Stomach (tissue), 19 donors: ENCODE results near the gene MAGED4. TPM values are rescaled to one million over a fixed set of nuclear protein-coding genes. Genes with fewer than 3 reads are reported as not detected.
"Not testable (repeated sequence)": the region's sequence is repeated elsewhere in the genome, so short reads cannot be mapped to it uniquely, and the experiment has no call there.

Experiments used
- DNase-seq, 2 donors: peaks; one replicate each; pipeline versions ENCODE4 v3.0.0 to v3.0.0-alpha.2; 2013 to 2019
- H3K27ac ChIP-seq, 5 donors: fragments of 200-600 bp in 4 of 5; sonication (generic) in 4 of 5; one replicate each; pipeline ENCODE4 v1.5.1; 2013 to 2019; ENCODE audit warnings: mild to moderate bottlenecking in 1 of 5, moderate library complexity in 1 of 5
- H3K27me3 ChIP-seq, 3 donors: fragments of 200-600 bp; sonication (generic); one replicate each; pipeline ENCODE4 v1.5.1; 2017 to 2019; ENCODE audit warnings: mixed run types in 1 of 3
- H3K36me3 ChIP-seq, 4 donors: fragments of 200-600 bp; sonication (generic); 1 replicate in 3 of 4; 2 replicates in 1 of 4; pipeline ENCODE4 v1.5.1; 2016 to 2019
- H3K4me1 ChIP-seq, 4 donors: fragments of 200-600 bp; sonication (generic); one replicate each; pipeline ENCODE4 v1.5.1; 2016 to 2019
- H3K4me3 ChIP-seq, 4 donors: fragments of 200-600 bp; sonication (generic) in 3 of 4; one replicate each; pipeline ENCODE4 v1.5.1; 2016 to 2019; ENCODE audit warnings: mild to moderate bottlenecking in 1 of 4
- H3K9me3 ChIP-seq, 4 donors: fragments of 200-600 bp; sonication (generic); one replicate each; pipeline ENCODE4 v1.5.1; 2016 to 2019
- EP300 ChIP-seq: sonication (generic); formaldehyde crosslinking; IDR thresholded peaks from one replicate; pipeline ENCODE4 v1.6.1; 2017; ENCODE audit warnings: antibody characterized with exemption
- POLR2A ChIP-seq, 4 donors: fragments of 450-650 bp; IDR thresholded peaks; one replicate each; pipeline ENCODE4 v1.6.1; 2016; ENCODE audit warnings: antibody characterized with exemption in 4 of 4, control low read depth in 2 of 4, mild to moderate bottlenecking in 1 of 4, moderate library complexity in 1 of 4
- POLR2AphosphoS5 ChIP-seq, 3 donors: sonication (generic); formaldehyde crosslinking; IDR thresholded peaks; one replicate each; pipeline ENCODE4 v1.6.1; 2016; ENCODE audit warnings: antibody characterized with exemption in 3 of 3
- WGBS, 5 donors: extraction: QIAGEN DNeasy Blood & Tissue Kit in 3 of 5; methylation state at CpG; one replicate each; pipeline versions ENCODE4 v1.1.5 to v1.1.7; 2013 to 2018; 5-methylcytosine and 5-hydroxymethylcytosine counted together
- intact Hi-C: fragments of 100-400 bp; cut with DNase I; formaldehyde crosslinking; loops from one replicate; pipeline ENCODE4 v1.15.1; 2023; ENCODE audit warnings: low total_unique reads
- long read RNA-seq, 10 donors: transcript quantifications; one replicate each; lab custom pipeline, GENCODE V29; 2026
- polyA plus RNA-seq, 3 donors: library from polyadenylated mRNA; stranded (reverse); fragments of 200-250 nt; gene quantifications; one replicate each; pipeline ENCODE4 v1.2.3, GENCODE V29; 2013
- total RNA-seq, 5 donors: library from RNA; depleted of rRNA; stranded (reverse); fragments of >200 nt; gene quantifications; one replicate each; pipeline versions ENCODE4 v1.1.0 to v1.2.3, GENCODE V29; 2014 to 2016
- TF ChIP-seq, protein P1 (sequence below), 7 experiments: fragments of 450-650 bp in 4 of 7; fragments of 200-600 bp in 3 of 7; sonication (generic) in 3 of 7; IDR thresholded peaks; one replicate each; pipeline ENCODE4 v1.5.1; 2016 to 2019; ENCODE audit warnings: antibody characterized with exemption in 7 of 7, control low read depth in 2 of 7, mild to moderate bottlenecking in 1 of 7
- donor health status: healthy with polysubstance abuse.
- donor health status: Bipolar disorder and iron deficiency.
- donor health status: healthy.

The MAGED4 gene, protein sequence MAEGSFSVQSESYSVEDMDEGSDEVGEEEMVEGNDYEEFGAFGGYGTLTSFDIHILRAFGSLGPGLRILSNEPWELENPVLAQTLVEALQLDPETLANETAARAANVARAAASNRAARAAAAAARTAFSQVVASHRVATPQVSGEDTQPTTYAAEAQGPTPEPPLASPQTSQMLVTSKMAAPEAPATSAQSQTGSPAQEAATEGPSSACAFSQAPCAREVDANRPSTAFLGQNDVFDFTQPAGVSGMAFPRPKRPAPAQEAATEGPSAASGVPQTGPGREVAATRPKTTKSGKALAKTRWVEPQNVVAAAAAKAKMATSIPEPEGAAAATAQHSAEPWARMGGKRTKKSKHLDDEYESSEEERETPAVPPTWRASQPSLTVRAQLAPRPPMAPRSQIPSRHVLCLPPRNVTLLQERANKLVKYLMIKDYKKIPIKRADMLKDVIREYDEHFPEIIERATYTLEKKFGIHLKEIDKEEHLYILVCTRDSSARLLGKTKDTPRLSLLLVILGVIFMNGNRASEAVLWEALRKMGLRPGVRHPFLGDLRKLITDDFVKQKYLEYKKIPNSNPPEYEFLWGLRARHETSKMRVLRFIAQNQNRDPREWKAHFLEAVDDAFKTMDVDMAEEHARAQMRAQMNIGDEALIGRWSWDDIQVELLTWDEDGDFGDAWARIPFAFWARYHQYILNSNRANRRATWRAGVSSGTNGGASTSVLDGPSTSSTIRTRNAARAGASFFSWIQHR
- 10 to 100 TPM in 2 of 5 donors, 1 to 10 TPM in 3; 1.8 to 12.5 (median 2.2) TPM for total RNA-seq
- 1 to 10 TPM in 1 of 3 donors, not detected in 2; 4.1 TPM for polyA plus RNA-seq
- long read RNA-seq, donor 1, partial matches to known transcripts: 0 of 3 reads
- long read RNA-seq, donor 1, other reads (novel, unspliced or antisense): 0 of 3 reads
- long read RNA-seq, donor 2, partial matches to known transcripts: 0 of 2 reads
- long read RNA-seq, donor 2, other reads (novel, unspliced or antisense): 0 of 2 reads
- long read RNA-seq, donor 3: 0 reads
- long read RNA-seq, donor 4: 0 reads
- long read RNA-seq, donor 5, partial matches to known transcripts: 13 of 14 reads
- long read RNA-seq, donor 5, other reads (novel, unspliced or antisense): 0 of 14 reads
- long read RNA-seq, donor 6, partial matches to known transcripts: 47 of 52 reads
- long read RNA-seq, donor 6, other reads (novel, unspliced or antisense): 0 of 52 reads
- long read RNA-seq, donor 7, partial matches to known transcripts: 17 of 17 reads
- long read RNA-seq, donor 7, other reads (novel, unspliced or antisense): 0 of 17 reads
- long read RNA-seq, donor 8, partial matches to known transcripts: 11 of 12 reads
- long read RNA-seq, donor 8, other reads (novel, unspliced or antisense): 0 of 12 reads
- long read RNA-seq, donor 9, partial matches to known transcripts: 23 of 23 reads
- long read RNA-seq, donor 9, other reads (novel, unspliced or antisense): 0 of 23 reads
- long read RNA-seq, donor 10, partial matches to known transcripts: 0 of 1 reads
- long read RNA-seq, donor 10, other reads (novel, unspliced or antisense): 0 of 1 reads

DNA sequence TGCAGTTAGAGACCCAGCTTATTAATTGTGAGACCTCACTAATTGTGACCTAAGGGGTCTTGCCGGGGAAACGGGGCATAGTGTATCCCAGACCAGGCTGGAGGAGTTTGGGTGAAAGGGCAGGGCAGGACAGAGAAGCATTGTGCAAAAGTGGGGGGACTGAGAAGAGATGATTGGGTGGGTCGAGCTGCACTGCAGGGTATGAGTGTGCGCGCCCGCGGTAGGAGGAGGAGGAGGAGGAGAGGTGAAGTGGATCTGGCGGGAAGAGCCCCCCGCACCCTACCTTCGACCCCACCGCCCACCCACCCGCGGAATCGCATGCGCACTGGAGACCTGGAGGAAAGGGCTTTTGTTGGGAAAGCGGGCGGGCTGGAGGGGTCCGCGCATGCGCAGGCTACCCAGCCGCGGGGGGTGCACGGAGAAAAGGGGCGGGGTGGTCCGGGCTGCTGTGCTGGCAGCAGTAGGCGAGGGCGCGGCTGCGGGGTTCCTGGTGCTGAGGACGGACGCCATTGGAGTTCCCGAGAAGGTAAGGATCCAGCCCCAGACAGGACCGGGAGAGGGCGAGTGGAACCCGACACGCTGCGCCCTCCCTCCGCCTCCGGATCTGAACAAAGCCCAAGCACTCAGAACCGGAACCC is at the start of gene MAGED4:
TSS of gene MAGED4 (plus strand) at position 449 of the 638 bp plus-strand sequence. CDS start 1,035 bp downstream, outside the sequence.
- H3K27me3 ChIP-seq, H3K27ac ChIP-seq, H3K36me3 ChIP-seq, DNase-seq, H3K4me3 ChIP-seq, intact Hi-C loops, H3K9me3 ChIP-seq, H3K4me1 ChIP-seq: not testable (repeated sequence)
- WGBS, 5 donors: no CpG with 5 or more reads among the region's 40 CpGs

DNA sequence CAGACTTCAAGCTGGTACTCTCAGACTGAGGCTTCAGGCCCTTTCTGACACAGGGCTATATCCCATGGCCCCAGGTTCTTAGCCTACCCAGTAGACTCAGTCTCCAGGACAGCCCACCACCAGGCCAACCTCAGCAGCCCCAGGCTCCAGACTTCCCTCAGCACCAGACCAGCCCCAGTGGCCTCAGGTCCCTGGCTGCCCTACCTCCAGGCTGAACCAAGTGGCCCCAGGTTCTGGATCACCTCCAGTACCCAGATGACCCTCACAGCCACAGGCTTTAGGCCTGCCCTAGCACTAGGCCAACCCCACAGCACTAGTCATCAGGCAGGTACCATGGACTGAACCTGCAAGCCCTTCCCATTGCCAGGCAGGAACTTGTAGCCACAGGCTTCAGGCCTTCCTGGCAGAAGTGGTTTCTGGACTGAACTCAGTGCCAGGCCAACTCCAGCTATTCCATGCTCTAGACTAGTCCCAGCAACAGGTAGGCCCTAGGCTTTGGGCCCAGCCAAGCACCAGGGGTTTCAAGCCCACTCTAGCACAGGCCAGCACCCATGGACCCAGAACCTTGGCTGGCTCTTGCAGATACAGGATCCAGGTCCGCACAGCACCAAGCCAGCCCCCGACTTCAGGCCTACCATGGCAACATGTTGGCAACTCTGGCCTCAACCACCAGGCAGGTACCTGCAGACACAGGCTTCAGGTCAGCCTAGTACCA is 45.7 kb upstream of the MAGED4 start:
- H3K4me3 ChIP-seq: no peak overlapping the region
- no peak for DNase-seq
- WGBS, 5 donors: 83 to 100% (median 98%) methylated on average over 1 to 2 of the region's 2 CpGs; no CpG with 5 or more reads in 1 of the 5 donors
- intact Hi-C loops: no loop called here
- no peak overlapping the region for H3K27ac ChIP-seq
- TF ChIP-seq POLR2A (IDR thresholded peaks at IDR 0.05): no peak
- TF ChIP-seq, protein P1, sequence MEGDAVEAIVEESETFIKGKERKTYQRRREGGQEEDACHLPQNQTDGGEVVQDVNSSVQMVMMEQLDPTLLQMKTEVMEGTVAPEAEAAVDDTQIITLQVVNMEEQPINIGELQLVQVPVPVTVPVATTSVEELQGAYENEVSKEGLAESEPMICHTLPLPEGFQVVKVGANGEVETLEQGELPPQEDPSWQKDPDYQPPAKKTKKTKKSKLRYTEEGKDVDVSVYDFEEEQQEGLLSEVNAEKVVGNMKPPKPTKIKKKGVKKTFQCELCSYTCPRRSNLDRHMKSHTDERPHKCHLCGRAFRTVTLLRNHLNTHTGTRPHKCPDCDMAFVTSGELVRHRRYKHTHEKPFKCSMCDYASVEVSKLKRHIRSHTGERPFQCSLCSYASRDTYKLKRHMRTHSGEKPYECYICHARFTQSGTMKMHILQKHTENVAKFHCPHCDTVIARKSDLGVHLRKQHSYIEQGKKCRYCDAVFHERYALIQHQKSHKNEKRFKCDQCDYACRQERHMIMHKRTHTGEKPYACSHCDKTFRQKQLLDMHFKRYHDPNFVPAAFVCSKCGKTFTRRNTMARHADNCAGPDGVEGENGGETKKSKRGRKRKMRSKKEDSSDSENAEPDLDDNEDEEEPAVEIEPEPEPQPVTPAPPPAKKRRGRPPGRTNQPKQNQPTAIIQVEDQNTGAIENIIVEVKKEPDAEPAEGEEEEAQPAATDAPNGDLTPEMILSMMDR (IDR thresholded peaks at IDR 0.05): no peak
- no peak for TF ChIP-seq EP300
- no peak for TF ChIP-seq POLR2AphosphoS5 (IDR thresholded peaks at IDR 0.05)
- H3K27me3 ChIP-seq: no peaks in the 10 kb centered on the region
- H3K36me3 ChIP-seq: no peaks in the 10 kb centered on the region
- no peaks in the 10 kb centered on the region for H3K4me1 ChIP-seq
- H3K9me3 ChIP-seq: no peaks in the 10 kb centered on the region

DNA sequence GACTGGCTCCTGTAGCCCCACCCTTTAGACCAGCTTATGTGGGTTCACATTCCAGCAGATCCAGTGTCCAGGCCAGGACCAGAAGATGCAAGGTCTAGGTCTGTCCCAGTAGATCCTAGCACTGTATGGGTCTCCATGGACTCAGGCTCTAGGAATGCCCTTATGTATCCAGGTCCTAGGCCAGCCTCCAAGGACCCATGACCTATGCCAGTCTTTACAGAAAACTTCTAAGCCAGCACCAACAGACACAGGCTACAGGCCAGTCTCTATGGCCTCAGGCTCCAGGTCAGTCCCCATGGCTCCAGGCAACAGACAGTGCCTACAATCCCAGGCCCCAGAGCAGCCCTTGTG is 45.2 kb upstream of the MAGED4 start:
- H3K36me3 ChIP-seq: no peaks in the 10 kb centered on the region
- no peak overlapping the region for H3K4me3 ChIP-seq
- intact Hi-C loops: no loop called here
- no peak for TF ChIP-seq POLR2A (IDR thresholded peaks at IDR 0.05)
- no peak for TF ChIP-seq POLR2AphosphoS5 (IDR thresholded peaks at IDR 0.05)
- TF ChIP-seq, protein P1 (IDR thresholded peaks at IDR 0.05): no peak
- no peak for TF ChIP-seq EP300
- H3K4me1 ChIP-seq: no peaks in the 10 kb centered on the region
- H3K9me3 ChIP-seq: no peaks in the 10 kb centered on the region
- DNase-seq: no peak
- no peak overlapping the region for H3K27ac ChIP-seq
- no peaks in the 10 kb centered on the region for H3K27me3 ChIP-seq

GRCh38 chrX:52140020-52140419 is 44.7 kb upstream of the MAGED4 start:
- TF ChIP-seq POLR2A (IDR thresholded peaks at IDR 0.05): no peak
- TF ChIP-seq, protein P1 (IDR thresholded peaks at IDR 0.05): no peak
- TF ChIP-seq EP300: no peak
- no peaks in the 10 kb centered on the region for H3K9me3 ChIP-seq
- H3K4me3 ChIP-seq: no peak overlapping the region
- H3K27ac ChIP-seq: no peak overlapping the region
- no peaks in the 10 kb centered on the region for H3K4me1 ChIP-seq
- H3K36me3 ChIP-seq: no peaks in the 10 kb centered on the region
- no peak for DNase-seq
- H3K27me3 ChIP-seq: no peaks in the 10 kb centered on the region
- intact Hi-C loops: no loop called here
- WGBS, 5 donors: 50 to 91% (median 80%) methylated on average over 1 of the region's 1 CpG

GRCh38 chrX:52150667-52151066 is 34.0 kb upstream of the MAGED4 start:
- WGBS, 5 donors: 63 to 94% (median 91%) methylated on average over 6 to 10 of the region's 10 CpGs
- DNase-seq, intact Hi-C loops: not testable (repeated sequence)

GRCh38 chrX:52160140-52160539 is 24.5 kb upstream of the MAGED4 start:
- H3K36me3 ChIP-seq, H3K27ac ChIP-seq, DNase-seq, H3K4me3 ChIP-seq, intact Hi-C loops, H3K27me3 ChIP-seq, H3K4me1 ChIP-seq: not testable (repeated sequence)
- 45 to 86% (median 71%) methylated on average over 3 to 8 of the region's 8 CpGs for WGBS, 5 donors
- H3K9me3 ChIP-seq: peaks cover 0 to 11% (median 2%) of the 10 kb centered on the region in 4 donors

More at GRCh38 chrX:52150667-52151066, 34.0 kb upstream of the MAGED4 start:
- H3K27me3 ChIP-seq, H3K27ac ChIP-seq, H3K4me3 ChIP-seq, H3K4me1 ChIP-seq, H3K36me3 ChIP-seq: not testable (repeated sequence)
- peaks cover 0 to 21% (median 6%) of the 10 kb centered on the region in 4 donors for H3K9me3 ChIP-seq
